Measurements from ENCODE around the gene KCNK16. TPM values are rescaled to one million over a fixed set of nuclear protein-coding genes. Genes with fewer than 3 reads are reported as not detected.

The KCNK16 gene
- total and polyA plus RNA-seq, 2 experiments from 2014 or later: not detected

- Histone ChIP-seq H3K9me2 (ENCODE audit: insufficient read depth) (no peaks in the 10 kb centered on the region), H3K9me3 (ENCODE audit: low read depth) (no peaks in the 10 kb centered on the region), H4K20me1 (ENCODE audit: insufficient read depth) (no peaks in the 10 kb centered on the region), H3K4me3 (no peak overlapping the region), H3K4me2 (ENCODE audit: unreplicated experiment) (no peak overlapping the region), H3K9ac (no peak overlapping the region), H3K27me3 (replicated peaks; ENCODE audit: insufficient read depth) (peaks cover 7% of the 10 kb centered on the region; the same call in 1 of the 2 replicates), H3K79me2 (ENCODE audit: insufficient read depth) (no peaks in the 10 kb centered on the region), H3F3A (ENCODE audit: insufficient read depth) (no peaks in the 10 kb centered on the region), H3K36me3 (ENCODE audit: low read depth) (no peaks in the 10 kb centered on the region), H3K27ac (no peak overlapping the region), H3K4me1 (ENCODE audit: insufficient read depth) (no peaks in the 10 kb centered on the region), H2AFZ (no peak overlapping the region)
- TF ChIP-seq EZH2 (IDR thresholded peaks at IDR 0.05; ENCODE audit: insufficient read depth, poor library complexity, severe bottlenecking): no peak
- no peak for TF ChIP-seq EZH2phosphoT487 (IDR thresholded peaks at IDR 0.05; ENCODE audit: insufficient read depth, low read depth)
- no peak for DNase-seq
- 62 to 63% methylated on average over 12 of the region's 12 CpGs for WGBS, 2 experiments (ENCODE audit: low coverage in 1 of 2, low lambda C conversion rate in 2 of 2, missing lambda C conversion rate in 2 of 2)
- in situ Hi-C loops (cut with MboI): no loop called here
Measured at GRCh38 chr6:39328066-39328465, 5.6 kb upstream of the KCNK16 start.

DNA sequence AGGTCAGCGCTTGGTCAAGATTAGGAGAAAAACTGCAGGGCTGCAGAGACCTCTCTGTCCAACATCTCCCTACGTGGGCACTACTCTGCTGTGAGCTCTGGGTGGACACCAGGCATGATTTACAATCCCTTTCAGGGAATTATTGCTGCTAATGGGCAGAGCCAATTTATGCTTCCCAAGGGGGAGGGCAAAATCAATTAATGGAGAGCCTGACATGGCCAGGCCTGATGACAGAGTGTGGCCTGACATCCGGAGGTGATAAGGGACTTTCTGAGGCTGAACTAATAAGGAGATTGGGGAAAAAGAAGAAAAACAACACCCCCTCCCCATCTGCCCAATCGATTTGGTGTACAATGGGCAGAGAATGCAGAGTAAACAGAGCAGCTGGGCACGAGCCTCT is 5.0 kb upstream of the KCNK16 start:
- no peak for DNase-seq
- H3K9ac ChIP-seq: no peak overlapping the region
- no peak overlapping the region for H3K4me2 ChIP-seq (ENCODE audit: unreplicated experiment)
- no peaks in the 10 kb centered on the region for H3K9me3 ChIP-seq (ENCODE audit: low read depth)
- H3K27ac ChIP-seq: no peak overlapping the region
- H2AFZ ChIP-seq: no peak overlapping the region
- no peaks in the 10 kb centered on the region for H3F3A ChIP-seq (ENCODE audit: insufficient read depth)
- H3K4me1 ChIP-seq (ENCODE audit: insufficient read depth): no peaks in the 10 kb centered on the region
- H4K20me1 ChIP-seq (ENCODE audit: insufficient read depth): no peaks in the 10 kb centered on the region
- in situ Hi-C loops (cut with MboI): no loop called here
- no peaks in the 10 kb centered on the region for H3K36me3 ChIP-seq (ENCODE audit: low read depth)
- H3K79me2 ChIP-seq (ENCODE audit: insufficient read depth): no peaks in the 10 kb centered on the region
- 27 to 30% methylated on average over 5 of the region's 5 CpGs for WGBS, 2 experiments (ENCODE audit: low coverage in 1 of 2, low lambda C conversion rate in 2 of 2, missing lambda C conversion rate in 2 of 2)
- H3K9me2 ChIP-seq (ENCODE audit: insufficient read depth): no peaks in the 10 kb centered on the region
- peaks cover 3% of the 10 kb centered on the region; the same call in 1 of the 2 replicates for H3K27me3 ChIP-seq (replicated peaks; ENCODE audit: insufficient read depth)
- H3K4me3 ChIP-seq: no peak overlapping the region
- TF ChIP-seq EZH2 (IDR thresholded peaks at IDR 0.05; ENCODE audit: insufficient read depth, poor library complexity, severe bottlenecking): no peak
- no peak for TF ChIP-seq EZH2phosphoT487 (IDR thresholded peaks at IDR 0.05; ENCODE audit: insufficient read depth, low read depth)

- no peak overlapping the region for H3K9ac ChIP-seq
Measured at GRCh38 chr6:39321761-39322160, 741 bp downstream of the KCNK16 start.

GRCh38 chr6:39320363-39320984 is 2.0 kb downstream of the KCNK16 start:
- Histone ChIP-seq H3K9me2 (ENCODE audit: insufficient read depth) (no peaks in the 10 kb centered on the region), H3K27me3 (replicated peaks; ENCODE audit: insufficient read depth) (peaks cover 15% of the 10 kb centered on the region; the same call in 1 of the 2 replicates), H3K36me3 (ENCODE audit: low read depth) (no peaks in the 10 kb centered on the region), H2AFZ (no peak overlapping the region), H3K9ac (no peak overlapping the region), H3K4me1 (ENCODE audit: insufficient read depth) (no peaks in the 10 kb centered on the region), H3K79me2 (ENCODE audit: insufficient read depth) (no peaks in the 10 kb centered on the region), H3K4me2 (ENCODE audit: unreplicated experiment) (no peak overlapping the region), H3F3A (ENCODE audit: insufficient read depth) (no peaks in the 10 kb centered on the region), H3K4me3 (no peak overlapping the region), H3K9me3 (ENCODE audit: low read depth) (no peaks in the 10 kb centered on the region), H4K20me1 (ENCODE audit: insufficient read depth) (no peaks in the 10 kb centered on the region), H3K27ac (no peak overlapping the region)
- in situ Hi-C loops (cut with MboI): no loop called here
- TF ChIP-seq EZH2phosphoT487 (IDR thresholded peaks at IDR 0.05; ENCODE audit: insufficient read depth, low read depth): no peak
- no peak for TF ChIP-seq EZH2 (IDR thresholded peaks at IDR 0.05; ENCODE audit: insufficient read depth, poor library complexity, severe bottlenecking)
- DNase-seq: no peak
- 41 to 49% methylated on average over 10 of the region's 10 CpGs for WGBS, 2 experiments (ENCODE audit: low coverage in 1 of 2, low lambda C conversion rate in 2 of 2, missing lambda C conversion rate in 2 of 2)

More at GRCh38 chr6:39321761-39322160, 741 bp downstream of the KCNK16 start:
- H3K27me3 ChIP-seq (replicated peaks; ENCODE audit: insufficient read depth): peaks cover 13% of the 10 kb centered on the region; the same call in 1 of the 2 replicates
- DNase-seq: no peak
- no peaks in the 10 kb centered on the region for H3F3A ChIP-seq (ENCODE audit: insufficient read depth)
- H3K4me2 ChIP-seq (ENCODE audit: unreplicated experiment): no peak overlapping the region
- no peaks in the 10 kb centered on the region for H3K79me2 ChIP-seq (ENCODE audit: insufficient read depth)
- no peaks in the 10 kb centered on the region for H3K36me3 ChIP-seq (ENCODE audit: low read depth)
- in situ Hi-C loops (cut with MboI): no loop called here
- no peak overlapping the region for H3K27ac ChIP-seq
- no peak overlapping the region for H2AFZ ChIP-seq
- no peaks in the 10 kb centered on the region for H3K9me2 ChIP-seq (ENCODE audit: insufficient read depth)
- WGBS, 2 experiments (ENCODE audit: low coverage in 1 of 2, low lambda C conversion rate in 2 of 2, missing lambda C conversion rate in 2 of 2): 46 to 66% methylated on average over 5 of the region's 5 CpGs
- H3K4me1 ChIP-seq (ENCODE audit: insufficient read depth): no peaks in the 10 kb centered on the region
- TF ChIP-seq EZH2 (IDR thresholded peaks at IDR 0.05; ENCODE audit: insufficient read depth, poor library complexity, severe bottlenecking) (no peak), EZH2phosphoT487 (IDR thresholded peaks at IDR 0.05; ENCODE audit: insufficient read depth, low read depth) (no peak)
- H3K9me3 ChIP-seq (ENCODE audit: low read depth): no peaks in the 10 kb centered on the region
- no peak overlapping the region for H3K4me3 ChIP-seq
- H4K20me1 ChIP-seq (ENCODE audit: insufficient read depth): no peaks in the 10 kb centered on the region

Data from GM23248 (cell line).